DMS79 (cell line): ENCODE measurements around the gene NELFB.

Experiments
- DNase-seq: peaks from one replicate; lab custom pipeline; 2025; lab: John Stamatoyannopoulos, UW

Gene NELFB

GRCh38 chr9:137281345-137282116, 26.4 kb downstream of the NELFB start:
- DNase-seq, result no peak

GRCh38 chr9:137286975-137287383, 31.9 kb downstream of the NELFB start:
- no peak for DNase-seq

GRCh38 chr9:137293094-137293481, 38.0 kb downstream of the NELFB start:
- no peak for DNase-seq

- no peak for DNase-seq
Observed at GRCh38 chr9:137293482-137294090, 38.5 kb downstream of the NELFB start.

GRCh38 chr9:137294091-137294680, 39.1 kb downstream of the NELFB start:
- DNase-seq, result no peak

DNA sequence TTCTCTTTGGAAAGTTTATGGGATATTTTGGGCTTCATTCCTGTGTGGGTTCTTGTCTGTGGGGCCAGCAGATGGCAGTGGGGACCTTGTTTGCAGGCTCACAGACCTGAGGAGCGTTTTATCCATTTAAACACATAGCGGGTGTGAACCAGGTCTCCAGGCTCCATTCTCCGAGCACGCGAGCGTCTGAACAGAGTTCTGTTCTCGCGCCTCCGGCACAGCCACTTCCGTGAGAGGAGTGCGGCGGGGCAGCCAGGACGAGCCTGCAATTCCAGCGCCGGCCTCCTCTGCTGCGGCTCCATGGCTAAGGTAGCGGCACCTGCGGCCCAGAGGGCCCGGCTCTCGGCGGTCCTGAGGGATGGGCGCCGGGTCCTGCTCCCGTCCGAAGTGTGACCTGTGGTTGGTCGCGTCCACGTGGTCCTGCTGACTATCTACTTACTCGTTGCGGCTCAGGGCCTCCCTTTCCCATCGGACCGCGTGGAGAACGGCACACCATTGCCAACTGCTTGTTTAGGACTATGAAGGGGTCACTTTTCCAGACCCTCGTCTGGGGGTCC, 39.6 kb downstream of the NELFB start:
- DNase-seq, result no peak

GRCh38 chr9:137295238-137295811, 40.2 kb downstream of the NELFB start:
- no peak for DNase-seq

DNA sequence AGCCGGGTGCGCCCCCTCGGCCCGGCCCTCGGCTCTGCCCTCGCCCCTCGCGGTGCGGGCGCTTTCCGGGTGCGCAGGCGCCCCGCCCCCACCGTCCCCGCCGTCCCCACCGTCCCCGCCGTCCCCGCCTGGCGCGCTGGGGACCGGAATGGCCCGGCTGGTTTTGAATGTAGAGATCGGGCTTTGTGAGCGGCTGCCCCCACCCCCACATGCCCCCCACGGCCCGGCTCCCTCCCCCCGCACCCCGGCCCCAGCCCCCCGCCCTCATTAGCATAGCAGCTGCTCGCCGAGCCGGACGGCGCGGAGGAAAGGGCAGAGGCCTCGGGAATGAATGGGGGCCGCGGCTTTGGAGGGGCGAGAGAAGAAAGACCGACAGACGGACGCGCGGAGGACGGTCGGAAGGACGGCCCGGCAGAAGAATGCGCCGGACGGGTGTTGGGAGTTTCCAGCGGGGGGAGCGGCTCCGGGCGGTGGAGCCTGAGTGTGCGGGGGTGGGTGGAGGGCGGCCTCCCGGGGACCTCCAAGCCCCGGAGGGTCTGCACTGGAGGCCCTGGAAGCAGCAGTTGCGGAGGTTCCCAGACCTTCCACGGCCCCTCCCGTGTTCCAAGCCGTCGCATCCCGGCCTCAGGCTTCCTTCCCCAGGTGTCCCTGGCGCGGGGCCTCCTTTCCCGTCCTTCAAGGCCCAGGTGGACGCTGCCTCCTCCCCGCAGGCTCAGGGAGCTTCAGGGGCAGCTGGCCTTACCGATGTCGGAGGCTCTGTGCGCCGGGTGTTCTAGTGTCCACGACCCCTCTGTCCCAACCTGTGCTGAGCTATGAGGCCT, 40.9 kb downstream of the NELFB start:
- no peak for DNase-seq

GRCh38 chr9:137296670-137297664, 41.8 kb downstream of the NELFB start:
- no peak for DNase-seq

GRCh38 chr9:137297966-137298365, 42.8 kb downstream of the NELFB start:
- DNase-seq, result no peak

GRCh38 chr9:137298401-137299202, 43.5 kb downstream of the NELFB start:
- DNase-seq, result no peak

GRCh38 chr9:137299203-137299565, 44.1 kb downstream of the NELFB start:
- no peak for DNase-seq

GRCh38 chr9:137299938-137300337, 44.8 kb downstream of the NELFB start:
- no peak for DNase-seq

- no peak for DNase-seq
Observed at GRCh38 chr9:137300567-137301080, 45.5 kb downstream of the NELFB start.

- no peak for DNase-seq
Observed at GRCh38 chr9:137301081-137301947, 46.2 kb downstream of the NELFB start.

GRCh38 chr9:137302118-137302448, 47.0 kb downstream of the NELFB start, which contains the start of gene NRARP:
NRARP (minus strand) TSS chr9:137302271; CDS start chr9:137301928, 343 bp downstream.
- peak; percentile 53 for DNase-seq

- DNase-seq, result peak; percentile 53
Observed at GRCh38 chr9:137302449-137303150, 47.5 kb downstream of the NELFB start.
